Measurements from ENCODE around the gene MROH8. TPM values are rescaled to one million over a fixed set of nuclear protein-coding genes. Genes with fewer than 3 reads are reported as not detected.

MROH8 gene
- polyA plus RNA-seq, 1 donor (not counting 4 experiments of a cell fraction or from before 2014, with no cell fraction given): 0.39 TPM

GRCh38 chr20:37133952-37134351 is 45.4 kb downstream of the MROH8 start:
- TF ChIP-seq, protein P1, sequence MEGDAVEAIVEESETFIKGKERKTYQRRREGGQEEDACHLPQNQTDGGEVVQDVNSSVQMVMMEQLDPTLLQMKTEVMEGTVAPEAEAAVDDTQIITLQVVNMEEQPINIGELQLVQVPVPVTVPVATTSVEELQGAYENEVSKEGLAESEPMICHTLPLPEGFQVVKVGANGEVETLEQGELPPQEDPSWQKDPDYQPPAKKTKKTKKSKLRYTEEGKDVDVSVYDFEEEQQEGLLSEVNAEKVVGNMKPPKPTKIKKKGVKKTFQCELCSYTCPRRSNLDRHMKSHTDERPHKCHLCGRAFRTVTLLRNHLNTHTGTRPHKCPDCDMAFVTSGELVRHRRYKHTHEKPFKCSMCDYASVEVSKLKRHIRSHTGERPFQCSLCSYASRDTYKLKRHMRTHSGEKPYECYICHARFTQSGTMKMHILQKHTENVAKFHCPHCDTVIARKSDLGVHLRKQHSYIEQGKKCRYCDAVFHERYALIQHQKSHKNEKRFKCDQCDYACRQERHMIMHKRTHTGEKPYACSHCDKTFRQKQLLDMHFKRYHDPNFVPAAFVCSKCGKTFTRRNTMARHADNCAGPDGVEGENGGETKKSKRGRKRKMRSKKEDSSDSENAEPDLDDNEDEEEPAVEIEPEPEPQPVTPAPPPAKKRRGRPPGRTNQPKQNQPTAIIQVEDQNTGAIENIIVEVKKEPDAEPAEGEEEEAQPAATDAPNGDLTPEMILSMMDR (optimal IDR thresholded peaks at IDR 0.05 in 1 of 3, IDR thresholded peaks at IDR 0.05 in 1 of 3, conservative IDR thresholded peaks at IDR 0.05 in 1 of 3; ENCODE audit: extremely low read depth in 1 of 3, insufficient read depth in 2 of 3, low read length in 3 of 3): no peak
- no peak for TF ChIP-seq EZH2 (IDR thresholded peaks at IDR 0.05; ENCODE audit: low read length)
- FAIRE-seq (no peak), DNase-seq (ENCODE audit: low read depth, low spot score) (no peak)
- no peak overlapping the region for H2AFZ ChIP-seq (ENCODE audit: control insufficient read depth, low read length)
- H3K4me2 ChIP-seq (ENCODE audit: control insufficient read depth, extremely low read depth, insufficient read depth, low read depth, low read length): no peak overlapping the region
- H3K36me3 ChIP-seq (ENCODE audit: control insufficient read depth in 2 of 2, extremely low read depth in 1 of 2, insufficient read depth in 2 of 2, low read length in 2 of 2): no peaks in the 10 kb centered on the region
- no peak overlapping the region for H3K9ac ChIP-seq (ENCODE audit: control insufficient read depth, extremely low read depth, insufficient read depth, low read length)
- no peaks in the 10 kb centered on the region for H3K4me1 ChIP-seq (ENCODE audit: control insufficient read depth, extremely low read depth, insufficient read depth, low read length)
- H3K79me2 ChIP-seq (ENCODE audit: control insufficient read depth, insufficient read depth, low read length): no peaks in the 10 kb centered on the region
- no peaks in the 10 kb centered on the region for H4K20me1 ChIP-seq (ENCODE audit: control insufficient read depth, extremely low read depth, insufficient read depth, low read length)
- H3K27ac ChIP-seq (ENCODE audit: control insufficient read depth, insufficient read depth, low read length): no peak overlapping the region
- no peaks in the 10 kb centered on the region for H3K9me1 ChIP-seq (ENCODE audit: control insufficient read depth, extremely low read depth, insufficient read depth, low read length)
- no peak overlapping the region for H3K4me3 ChIP-seq (ENCODE audit: control insufficient read depth in 2 of 3, extremely low read depth in 1 of 3, insufficient read depth in 2 of 3, low read depth in 1 of 3, low read length in 3 of 3)
- dilution Hi-C loops (cut with MboI; ENCODE audit: extremely low pct_ligation_motif_present, low sequenced_read_pairs): no loop called here
- no peaks in the 10 kb centered on the region for H3K9me3 ChIP-seq (ENCODE audit: control insufficient read depth, low read depth, low read length)
- H3K27me3 ChIP-seq (ENCODE audit: control insufficient read depth, extremely low read depth, insufficient read depth, low read length): peaks cover 6% of the 10 kb centered on the region

- Histone ChIP-seq H3K9me3 (ENCODE audit: control insufficient read depth, low read depth, low read length) (no peaks in the 10 kb centered on the region), H3K4me1 (ENCODE audit: control insufficient read depth, extremely low read depth, insufficient read depth, low read length) (no peaks in the 10 kb centered on the region), H3K9ac (ENCODE audit: control insufficient read depth, extremely low read depth, insufficient read depth, low read length) (no peak overlapping the region), H4K20me1 (ENCODE audit: control insufficient read depth, extremely low read depth, insufficient read depth, low read length) (no peaks in the 10 kb centered on the region), H3K4me2 (ENCODE audit: control insufficient read depth, extremely low read depth, insufficient read depth, low read depth, low read length) (no peak overlapping the region), H3K27me3 (ENCODE audit: control insufficient read depth, extremely low read depth, insufficient read depth, low read length) (peaks cover 6% of the 10 kb centered on the region), H3K36me3 (ENCODE audit: control insufficient read depth in 2 of 2, extremely low read depth in 1 of 2, insufficient read depth in 2 of 2, low read length in 2 of 2) (no peaks in the 10 kb centered on the region), H3K4me3 (ENCODE audit: control insufficient read depth in 2 of 3, extremely low read depth in 1 of 3, insufficient read depth in 2 of 3, low read depth in 1 of 3, low read length in 3 of 3) (no peak overlapping the region), H3K9me1 (ENCODE audit: control insufficient read depth, extremely low read depth, insufficient read depth, low read length) (no peaks in the 10 kb centered on the region), H3K27ac (ENCODE audit: control insufficient read depth, insufficient read depth, low read length) (no peak overlapping the region), H3K79me2 (ENCODE audit: control insufficient read depth, insufficient read depth, low read length) (no peaks in the 10 kb centered on the region), H2AFZ (ENCODE audit: control insufficient read depth, low read length) (no peak overlapping the region)
- dilution Hi-C loops (cut with MboI; ENCODE audit: extremely low pct_ligation_motif_present, low sequenced_read_pairs): no loop called here
- no peak for FAIRE-seq
- DNase-seq (ENCODE audit: low read depth, low spot score): no peak
- TF ChIP-seq, protein P1 (optimal IDR thresholded peaks at IDR 0.05 in 1 of 3, IDR thresholded peaks at IDR 0.05 in 1 of 3, conservative IDR thresholded peaks at IDR 0.05 in 1 of 3; ENCODE audit: extremely low read depth in 1 of 3, insufficient read depth in 2 of 3, low read length in 3 of 3): no peak
- TF ChIP-seq EZH2 (IDR thresholded peaks at IDR 0.05; ENCODE audit: low read length): no peak
Observed at GRCh38 chr20:37131486-37131885, 47.9 kb downstream of the MROH8 start.

Data from keratinocyte (primary cell).